Upper lobe of left lung (tissue), 6 donors: ENCODE results near the gene UBC. TPM values are rescaled to one million over a fixed set of nuclear protein-coding genes. Genes with fewer than 3 reads are reported as not detected.

ENCODE experiments used
- ATAC-seq, 2 donors: fragments of 200-7000 bp; cut with Tn5 transposase; one replicate each; pipeline ENCODE4 v1.9.1; 2022; ENCODE audit warnings: mild to moderate bottlenecking in 2 of 2, moderate library complexity in 2 of 2; ENCODE audit not compliant: low FRiP score in 2 of 2
- DNase-seq, 2 donors: peaks; one replicate each; pipeline ENCODE4 v3.0.0-alpha.2; 2019 to 2020
- H3K27ac ChIP-seq, 4 donors: fragments of 200-600 bp; sonication (generic); one replicate each; pipeline ENCODE4 v1.5.1; 2016 to 2019
- H3K27me3 ChIP-seq, 4 donors: fragments of 200-600 bp; sonication (generic); one replicate each; pipeline ENCODE4 v1.5.1; 2017 to 2019
- H3K36me3 ChIP-seq, 4 donors: fragments of 200-600 bp; sonication (generic); one replicate each; pipeline ENCODE4 v1.5.1; 2016 to 2019
- H3K4me1 ChIP-seq, 4 donors: fragments of 200-600 bp; sonication (generic); one replicate each; pipeline ENCODE4 v1.5.1; 2018 to 2019
- H3K4me3 ChIP-seq, 4 donors: fragments of 200-600 bp; sonication (generic); one replicate each; pipeline ENCODE4 v1.5.1; 2017 to 2019; ENCODE audit warnings: mild to moderate bottlenecking in 2 of 4, moderate library complexity in 1 of 4
- H3K9me3 ChIP-seq, 4 donors: fragments of 200-600 bp; sonication (generic); one replicate each; pipeline ENCODE4 v1.5.1; 2018 to 2019
- EP300 ChIP-seq, 4 donors: sonication (generic); formaldehyde crosslinking; IDR thresholded peaks; one replicate each; pipeline ENCODE4 v1.5.1; 2017; ENCODE audit warnings: antibody characterized with exemption in 4 of 4, control low read depth in 2 of 4
- POLR2A ChIP-seq, 4 donors: fragments of 450-650 bp; IDR thresholded peaks; one replicate each; pipeline ENCODE4 v1.5.1; 2016 to 2017; ENCODE audit warnings: antibody characterized with exemption in 4 of 4, mild to moderate bottlenecking in 2 of 4
- POLR2AphosphoS5 ChIP-seq, 2 donors: sonication (generic); formaldehyde crosslinking; IDR thresholded peaks; one replicate each; pipeline ENCODE4 v1.5.1; 2017; ENCODE audit warnings: antibody characterized with exemption in 2 of 2
- WGBS, 2 donors: methylation state at CpG; one replicate each; pipeline ENCODE4 v1.1.5; 2017 to 2018; 5-methylcytosine and 5-hydroxymethylcytosine counted together
- total RNA-seq, 6 donors: library from RNA; depleted of rRNA in 4 of 6; stranded (reverse); fragments of >200 nt in 4 of 6; gene quantifications; one replicate each; pipeline versions ENCODE4 v1.1.0 to v1.2.1, GENCODE V29; 2016 to 2021
- TF ChIP-seq, protein P1 (sequence below), 6 experiments: fragments of 450-650 bp in 4 of 6; fragments of 200-600 bp in 2 of 6; sonication (generic) in 2 of 6; IDR thresholded peaks; one replicate each; pipeline ENCODE4 v1.5.1; 2016 to 2019; ENCODE audit warnings: antibody characterized with exemption in 6 of 6
- donor health status: DM: no; HTN: no; CAD: no; lungs with moderate emphysema.
- donor health status: DM: no; HTN: yes; CAD: no; lungs with severe emphysema.

The UBC gene
- total RNA-seq, 6 donors from 2014 or later, result 649 to 1,729 (median 1,078) TPM

DNA sequence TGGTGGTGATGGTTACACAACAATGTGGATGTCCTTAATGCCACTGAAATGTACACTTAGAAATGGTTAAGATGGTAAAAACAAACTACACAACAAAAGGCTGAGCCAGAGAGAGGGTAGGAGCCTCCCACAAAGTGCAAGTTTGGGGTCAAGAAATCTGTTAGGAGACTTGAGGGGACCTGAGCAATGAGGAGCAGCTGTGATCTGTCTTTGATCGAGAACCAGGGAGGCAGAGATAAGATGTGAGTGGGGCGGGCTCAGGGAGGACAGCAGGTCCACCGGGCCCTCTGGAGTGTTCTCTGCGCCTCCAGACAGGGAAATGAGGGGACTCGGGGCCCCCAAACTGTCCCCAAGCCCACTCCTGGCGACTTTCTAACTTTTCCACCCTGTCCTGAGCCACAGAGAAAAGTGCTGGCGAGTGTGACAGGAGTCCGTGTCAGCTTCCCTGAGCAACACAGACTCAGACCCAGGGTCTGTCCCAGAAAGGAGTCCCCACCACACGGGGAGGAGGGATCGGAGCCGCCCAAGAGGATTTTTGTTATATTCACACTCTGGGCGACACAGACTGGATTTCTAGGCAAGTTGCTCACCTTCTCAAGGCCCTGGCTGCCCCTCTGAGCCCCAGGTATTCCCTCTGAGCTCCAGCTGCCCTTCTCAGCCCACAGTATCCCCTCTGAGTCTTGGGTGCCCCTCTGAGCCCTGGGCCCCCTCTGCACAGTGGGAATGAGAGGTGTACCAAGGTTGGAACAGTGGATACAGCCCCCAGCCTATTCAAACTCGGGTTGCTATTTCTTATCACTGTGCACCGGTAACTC lies 39.3 kb downstream of the UBC start:
- no peaks in the 10 kb centered on the region for H3K27me3 ChIP-seq
- H3K27ac ChIP-seq, result no peak overlapping the region
- no peaks in the 10 kb centered on the region for H3K9me3 ChIP-seq
- no peak overlapping the region for H3K4me3 ChIP-seq
- DNase-seq (no peak), ATAC-seq (no peak)
- H3K4me1 ChIP-seq, result no peaks in the 10 kb centered on the region
- TF ChIP-seq, protein P1, sequence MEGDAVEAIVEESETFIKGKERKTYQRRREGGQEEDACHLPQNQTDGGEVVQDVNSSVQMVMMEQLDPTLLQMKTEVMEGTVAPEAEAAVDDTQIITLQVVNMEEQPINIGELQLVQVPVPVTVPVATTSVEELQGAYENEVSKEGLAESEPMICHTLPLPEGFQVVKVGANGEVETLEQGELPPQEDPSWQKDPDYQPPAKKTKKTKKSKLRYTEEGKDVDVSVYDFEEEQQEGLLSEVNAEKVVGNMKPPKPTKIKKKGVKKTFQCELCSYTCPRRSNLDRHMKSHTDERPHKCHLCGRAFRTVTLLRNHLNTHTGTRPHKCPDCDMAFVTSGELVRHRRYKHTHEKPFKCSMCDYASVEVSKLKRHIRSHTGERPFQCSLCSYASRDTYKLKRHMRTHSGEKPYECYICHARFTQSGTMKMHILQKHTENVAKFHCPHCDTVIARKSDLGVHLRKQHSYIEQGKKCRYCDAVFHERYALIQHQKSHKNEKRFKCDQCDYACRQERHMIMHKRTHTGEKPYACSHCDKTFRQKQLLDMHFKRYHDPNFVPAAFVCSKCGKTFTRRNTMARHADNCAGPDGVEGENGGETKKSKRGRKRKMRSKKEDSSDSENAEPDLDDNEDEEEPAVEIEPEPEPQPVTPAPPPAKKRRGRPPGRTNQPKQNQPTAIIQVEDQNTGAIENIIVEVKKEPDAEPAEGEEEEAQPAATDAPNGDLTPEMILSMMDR (IDR thresholded peaks at IDR 0.05), result no peak
- no peak for TF ChIP-seq POLR2AphosphoS5 (IDR thresholded peaks at IDR 0.05)
- no peak for TF ChIP-seq POLR2A (IDR thresholded peaks at IDR 0.05)
- 76 to 79% methylated on average over 14 of the region's 14 CpGs for WGBS, 2 donors
- no peaks in the 10 kb centered on the region for H3K36me3 ChIP-seq

DNA sequence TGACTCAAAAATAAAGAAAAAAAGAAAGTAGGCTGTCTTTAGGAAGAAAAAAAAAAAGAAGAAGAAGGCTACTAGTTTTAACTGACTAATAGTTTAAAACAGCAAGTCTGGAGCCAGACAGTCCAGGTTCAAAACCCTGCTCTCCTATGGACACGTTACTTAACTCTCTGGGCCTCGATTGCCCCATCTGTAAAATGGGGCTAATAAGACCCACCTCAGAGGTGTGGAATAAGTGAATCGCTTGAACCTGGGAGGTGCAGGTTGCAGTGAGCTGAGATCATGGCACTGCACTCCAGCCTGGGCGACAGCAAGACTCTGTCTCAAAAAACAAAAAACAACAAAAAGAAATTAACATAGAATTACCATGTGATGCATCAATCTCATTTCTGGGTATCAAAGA lies 40.3 kb downstream of the UBC start:
- Histone ChIP-seq H3K9me3 (no peaks in the 10 kb centered on the region), H3K27ac (no peak overlapping the region), H3K27me3 (no peaks in the 10 kb centered on the region), H3K4me3 (no peak overlapping the region), H3K36me3 (no peaks in the 10 kb centered on the region), H3K4me1 (peaks cover 0 to 5% (median 0%) of the 10 kb centered on the region in 4 donors)
- ATAC-seq (no peak), DNase-seq (no peak)
- TF ChIP-seq EP300 (IDR thresholded peaks at IDR 0.05) (no peak), POLR2A (IDR thresholded peaks at IDR 0.05) (no peak), POLR2AphosphoS5 (IDR thresholded peaks at IDR 0.05) (no peak)
- TF ChIP-seq, protein P1 (IDR thresholded peaks at IDR 0.05), result no peak
- WGBS, 2 donors, result 80 to 88% methylated on average over 4 of the region's 4 CpGs

DNA sequence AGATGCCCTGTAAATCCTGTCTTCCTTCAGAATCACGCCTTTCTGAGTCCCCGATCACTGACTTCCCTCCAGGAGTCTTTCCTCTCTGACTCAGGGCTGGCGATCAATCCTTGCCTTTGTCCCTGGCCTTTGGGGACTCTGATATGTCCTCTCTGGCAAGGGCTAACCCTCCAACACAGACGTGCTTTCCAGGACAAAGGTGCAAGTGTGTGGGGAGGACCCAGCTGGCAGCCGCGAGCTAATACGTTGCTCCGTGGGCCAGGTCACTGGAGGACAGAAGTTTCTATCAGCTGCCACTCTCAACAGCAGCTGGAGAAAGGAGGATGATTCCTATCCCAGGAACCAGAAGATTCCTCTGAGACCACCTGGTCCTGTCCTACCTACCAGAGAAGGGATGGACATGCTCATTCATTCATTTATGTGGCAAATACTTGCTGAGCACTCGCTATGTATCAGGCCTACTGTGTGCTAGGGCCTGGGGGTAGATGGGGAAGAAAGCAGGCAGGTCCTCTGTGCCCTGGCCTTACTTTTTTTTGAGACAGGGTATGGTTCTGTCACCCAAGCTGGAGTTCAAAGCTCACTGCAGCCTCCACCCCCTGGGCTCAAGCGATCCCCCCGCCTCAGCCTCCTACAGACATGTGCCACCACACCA lies 42.3 kb downstream of the UBC start:
- H3K27me3 ChIP-seq, result no peaks in the 10 kb centered on the region
- DNase-seq (no peak), ATAC-seq (no peak)
- H3K27ac ChIP-seq, result no peak overlapping the region
- H3K4me3 ChIP-seq, result no peak overlapping the region
- H3K4me1 ChIP-seq, result peaks cover 0 to 18% (median 7%) of the 10 kb centered on the region in 4 donors
- TF ChIP-seq, protein P1 (IDR thresholded peaks at IDR 0.05), result no peak
- no peak for TF ChIP-seq POLR2AphosphoS5 (IDR thresholded peaks at IDR 0.05)
- TF ChIP-seq POLR2A (IDR thresholded peaks at IDR 0.05), result no peak
- TF ChIP-seq EP300 (IDR thresholded peaks at IDR 0.05), result no peak
- no peaks in the 10 kb centered on the region for H3K36me3 ChIP-seq
- 91 to 92% methylated on average over 11 of the region's 11 CpGs for WGBS, 2 donors
- no peaks in the 10 kb centered on the region for H3K9me3 ChIP-seq

DNA sequence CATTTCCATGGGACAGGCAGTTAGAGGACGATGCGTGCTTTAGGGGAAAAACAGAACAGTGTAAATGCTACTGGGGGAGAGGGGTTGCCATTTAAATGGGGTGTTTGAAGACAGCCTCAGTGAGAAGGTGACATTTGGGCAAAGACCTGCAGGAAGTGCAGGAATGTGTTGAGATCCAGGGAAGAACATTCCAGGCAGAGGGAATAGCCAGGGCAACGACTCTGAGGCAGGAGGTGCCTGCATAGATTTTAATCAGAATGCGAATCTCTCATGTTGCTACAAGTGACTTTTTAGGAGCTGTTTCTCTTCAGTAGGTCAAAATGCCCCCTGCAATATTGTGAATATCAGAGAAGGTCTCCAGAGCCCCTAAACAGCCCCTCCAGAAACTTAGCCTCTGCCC lies 43.2 kb downstream of the UBC start:
- TF ChIP-seq, protein P1 (IDR thresholded peaks at IDR 0.05), result no peak
- TF ChIP-seq POLR2A (IDR thresholded peaks at IDR 0.05) (no peak), EP300 (IDR thresholded peaks at IDR 0.05) (no peak), POLR2AphosphoS5 (IDR thresholded peaks at IDR 0.05) (no peak)
- peaks cover 2 to 22% (median 8%) of the 10 kb centered on the region in 4 donors for H3K4me1 ChIP-seq
- H3K9me3 ChIP-seq, result no peaks in the 10 kb centered on the region
- WGBS, 2 donors, result 84 to 88% methylated on average over 4 of the region's 4 CpGs
- H3K36me3 ChIP-seq, result no peaks in the 10 kb centered on the region
- DNase-seq, result no peak
- H3K27ac ChIP-seq, result no peak overlapping the region
- ATAC-seq, result no peak
- no peaks in the 10 kb centered on the region for H3K27me3 ChIP-seq
- H3K4me3 ChIP-seq, result no peak overlapping the region
